SK-N-MC (cell line): ENCODE data around the gene FUT9.
A peak's percentile ranks its signal among the peaks of the same experiment; 100 is the strongest.

Experiments
- DNase-seq: peaks from one replicate; pipeline ENCODE4 v3.0.0-alpha.2; 2011; ENCODE audit warnings: low read depth, low spot score
- H3K27ac ChIP-seq: fragments of 200-600 bp; sonication (generic); 2 replicates; pipeline ENCODE4 v1.5.1; 2016; ENCODE audit warnings: mixed run types
- H3K36me3 ChIP-seq: fragments of 200-600 bp; sonication (generic); 2 replicates; pipeline ENCODE4 v1.6.1; 2017; ENCODE audit warnings: antibody characterized with exemption, low read length, mixed read lengths; ENCODE audit not compliant: insufficient read depth
- H3K4me3 ChIP-seq: fragments of 200-600 bp; sonication (generic); 2 replicates; pipeline ENCODE4 v1.5.1; 2016
- H3K9ac ChIP-seq: fragments of 200-600 bp; sonication (generic); 2 replicates; pipeline ENCODE4 v1.8.0; 2017; ENCODE audit warnings: mixed run types, mixed read lengths; ENCODE audit not compliant: insufficient read length
- H3K9me3 ChIP-seq: fragments of 200-600 bp; sonication (generic); 2 replicates; pipeline ENCODE4 v1.6.1; 2017; ENCODE audit warnings: low read depth, mild to moderate bottlenecking, antibody characterized with exemption, low read length, moderate library complexity, mixed read lengths
- EZH2 ChIP-seq: fragments of 200-600 bp; sonication (generic); IDR thresholded peaks from one replicate; pipeline ENCODE4 v1.6.1; 2017; ENCODE audit warnings: antibody characterized with exemption
- FOXP2 ChIP-seq: optimal IDR thresholded peaks from 2 replicates; pipeline ENCODE3; 2011; ENCODE audit warnings: mild to moderate bottlenecking, moderate library complexity; ENCODE audit not compliant: insufficient read depth; ENCODE audit errors: extremely low read length, control extremely low read depth
- POLR2AphosphoS5 ChIP-seq: IDR thresholded peaks from 2 replicates; pipeline ENCODE4 v1.6.1; 2012; ENCODE audit warnings: mild to moderate bottlenecking, low read depth, low read length, borderline replicate concordance

FUT9 gene

DNA sequence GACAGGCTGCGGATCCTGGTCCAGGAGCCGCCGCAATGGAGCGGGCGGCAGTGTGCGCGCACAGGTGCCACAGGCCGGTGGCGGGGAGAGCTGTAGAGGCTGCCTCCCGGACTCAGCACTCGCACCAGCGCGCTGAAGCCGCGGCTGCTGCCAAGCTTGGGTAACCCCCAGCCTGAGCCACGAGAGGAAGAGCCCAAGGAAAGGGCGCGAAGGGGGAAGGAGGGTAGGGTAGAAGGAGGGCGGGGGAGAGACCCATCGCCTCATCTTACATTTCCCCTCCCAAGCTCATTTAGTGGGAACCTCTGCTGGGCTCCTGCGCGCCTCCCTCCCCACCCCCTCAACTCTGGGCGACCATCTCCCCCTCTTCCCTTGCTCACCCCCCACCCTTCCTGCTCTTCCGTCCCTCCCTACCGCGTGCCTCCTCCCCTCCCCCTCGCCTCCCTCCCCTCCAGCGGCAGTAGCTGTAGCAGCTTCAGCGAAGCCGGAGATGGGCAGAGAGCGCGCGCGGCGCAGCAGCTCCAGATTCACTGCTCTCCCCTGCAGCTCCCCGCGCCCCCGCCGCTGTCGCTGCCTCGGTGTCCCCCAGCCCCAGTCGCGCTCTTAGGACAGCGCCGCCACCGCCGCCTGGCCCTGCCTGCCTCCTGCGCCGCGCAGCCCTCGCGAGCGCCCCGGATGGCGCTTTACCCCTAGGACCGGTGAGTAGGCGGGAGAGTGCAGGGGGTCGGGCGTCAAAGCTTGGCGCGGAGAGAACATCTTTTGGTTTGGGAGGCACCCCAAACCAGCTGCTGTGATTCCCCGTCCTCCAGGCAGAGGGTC lies at the start of gene FUT9:
TSS of gene FUT9 (plus strand) at position 457 of the 816 bp plus-strand sequence. CDS start 187,182 bp downstream, outside the sequence.
- no peak for DNase-seq
- Histone ChIP-seq H3K27ac (peak within 1 kb of the TSS; percentile 38; the same call in 1 of the 2 replicates), H3K9me3 (no peaks in the 10 kb centered on the region), H3K4me3 (peak within 1 kb of the TSS; percentile 83), H3K9ac (peak within 1 kb of the TSS; percentile 60), H3K36me3 (no peaks in the 10 kb centered on the region)
- TF ChIP-seq POLR2AphosphoS5: no peak
- TF ChIP-seq EZH2: no peak
- TF ChIP-seq FOXP2: no peak

DNA sequence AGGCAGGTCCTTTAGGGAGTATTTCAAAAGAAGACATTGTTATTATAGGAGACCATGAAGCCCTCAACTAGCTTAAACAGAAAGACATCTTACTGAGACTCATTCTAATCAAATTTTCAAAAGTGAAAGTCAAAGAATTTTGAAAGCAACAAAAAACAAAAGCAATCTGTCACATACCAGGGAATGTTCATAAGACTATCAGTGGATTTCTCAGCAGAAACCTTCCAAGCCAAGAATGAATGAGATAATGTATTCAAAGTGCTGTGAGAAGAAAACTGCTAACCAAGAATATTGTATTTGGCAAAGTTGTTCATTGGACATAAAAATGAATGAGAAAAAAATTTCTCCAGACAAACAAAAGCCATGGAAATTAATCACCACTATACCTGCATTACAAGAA lies 48.2 kb upstream of the FUT9 start:
- TF ChIP-seq EZH2 (no peak), POLR2AphosphoS5 (no peak)
- DNase-seq: no peak
- H3K27ac ChIP-seq: no peak overlapping the region
- H3K4me3 ChIP-seq: no peak overlapping the region
- no peak overlapping the region for H3K9ac ChIP-seq
- H3K36me3 ChIP-seq: no peaks in the 10 kb centered on the region
- peaks cover 4% of the 10 kb centered on the region; the same call in 1 of the 2 replicates for H3K9me3 ChIP-seq

DNA sequence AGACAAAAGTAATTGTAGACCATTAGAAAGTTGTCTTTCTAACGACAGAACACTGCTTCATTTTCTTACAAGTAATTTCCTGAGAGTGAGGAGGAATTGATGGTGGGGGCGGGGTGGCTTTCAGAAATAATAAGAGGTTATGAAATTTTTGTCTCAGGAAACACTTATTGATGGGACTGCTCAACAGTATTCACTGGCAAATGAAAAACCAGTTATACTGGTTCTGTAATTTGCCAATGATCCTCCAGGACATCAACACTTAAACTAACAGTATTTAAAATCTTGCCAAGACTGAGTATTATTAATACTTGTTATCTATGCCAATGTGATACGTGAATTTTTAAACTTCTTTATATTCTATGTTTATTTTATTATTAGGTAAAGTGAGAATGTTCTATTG lies 41.8 kb upstream of the FUT9 start:
- Histone ChIP-seq H3K27ac (no peak overlapping the region), H3K4me3 (no peak overlapping the region), H3K9ac (no peak overlapping the region), H3K9me3 (peaks cover 4% of the 10 kb centered on the region; the same call in 1 of the 2 replicates), H3K36me3 (no peaks in the 10 kb centered on the region)
- no peak for DNase-seq
- TF ChIP-seq EZH2 (no peak), POLR2AphosphoS5 (no peak), FOXP2 (no peak)

DNA sequence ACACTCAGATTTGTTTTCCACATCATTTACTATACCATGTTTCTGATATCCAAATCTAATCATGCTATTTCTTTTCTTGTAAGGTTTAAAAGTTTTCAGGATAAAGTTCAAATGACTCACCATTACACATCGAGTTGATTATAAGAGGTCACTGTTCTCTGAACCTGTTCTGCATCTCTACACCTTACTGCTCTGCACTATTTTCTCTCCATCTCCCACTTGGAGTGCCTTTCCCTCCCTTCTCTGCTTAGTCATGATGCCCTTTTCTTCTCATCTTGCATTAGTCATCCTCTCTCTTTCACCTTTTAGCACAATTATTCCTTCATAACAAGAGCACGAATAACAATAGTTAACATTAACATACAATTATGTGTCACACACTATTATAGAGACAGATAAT lies 37.5 kb upstream of the FUT9 start:
- Histone ChIP-seq H3K9me3 (no peaks in the 10 kb centered on the region), H3K36me3 (no peaks in the 10 kb centered on the region), H3K9ac (no peak overlapping the region), H3K27ac (no peak overlapping the region), H3K4me3 (no peak overlapping the region)
- TF ChIP-seq POLR2AphosphoS5 (no peak), EZH2 (no peak), FOXP2 (no peak)
- DNase-seq: no peak

DNA sequence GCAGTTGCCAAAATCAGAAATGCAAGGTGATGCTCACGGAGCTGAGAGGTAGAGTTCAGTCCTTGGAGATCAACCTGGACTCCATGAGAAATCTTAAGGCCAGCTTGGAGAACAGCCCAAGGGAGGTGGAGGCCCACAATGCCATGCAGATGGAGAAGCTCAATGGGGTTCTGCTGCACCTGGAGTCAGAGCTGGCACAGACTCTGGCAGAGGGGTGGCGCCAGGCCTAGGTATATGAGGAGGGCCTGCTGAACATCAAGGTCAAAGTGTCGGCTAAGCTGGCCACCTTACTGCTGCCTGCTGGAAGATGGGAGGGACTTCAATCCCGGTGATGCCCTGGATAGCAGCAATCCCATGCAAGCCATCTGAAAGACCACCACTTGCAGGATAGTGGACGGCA lies 23.9 kb upstream of the FUT9 start:
- H3K9me3 ChIP-seq: no peaks in the 10 kb centered on the region
- no peaks in the 10 kb centered on the region for H3K36me3 ChIP-seq
- H3K9ac ChIP-seq: no peak overlapping the region
- H3K27ac ChIP-seq: no peak overlapping the region
- no peak for DNase-seq
- TF ChIP-seq POLR2AphosphoS5: no peak
- no peak overlapping the region for H3K4me3 ChIP-seq

DNA sequence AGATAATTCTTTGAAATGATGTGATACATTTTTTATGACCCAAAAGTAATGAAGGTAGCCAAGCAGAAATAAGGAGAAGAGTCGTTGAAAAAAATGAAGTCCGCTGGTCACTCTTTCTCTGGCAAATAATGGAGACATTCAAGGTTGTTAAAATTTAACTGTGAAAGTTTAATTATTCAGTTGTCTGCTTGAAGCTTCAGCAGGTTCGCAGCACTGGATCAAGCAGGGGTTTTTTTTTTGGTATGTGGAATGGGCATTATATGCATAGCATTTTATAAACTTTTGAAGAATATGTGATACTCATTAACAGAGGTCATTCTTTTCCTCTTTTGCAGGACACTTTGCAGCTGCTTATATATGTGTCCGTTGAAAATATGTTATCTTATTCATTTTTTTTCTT lies 21.6 kb upstream of the FUT9 start:
- no peaks in the 10 kb centered on the region for H3K36me3 ChIP-seq
- DNase-seq: no peak
- H3K9ac ChIP-seq: no peak overlapping the region
- H3K4me3 ChIP-seq: no peak overlapping the region
- H3K27ac ChIP-seq: no peak overlapping the region
- TF ChIP-seq FOXP2: no peak
- TF ChIP-seq EZH2: no peak
- TF ChIP-seq POLR2AphosphoS5: no peak
- H3K9me3 ChIP-seq: no peaks in the 10 kb centered on the region

DNA sequence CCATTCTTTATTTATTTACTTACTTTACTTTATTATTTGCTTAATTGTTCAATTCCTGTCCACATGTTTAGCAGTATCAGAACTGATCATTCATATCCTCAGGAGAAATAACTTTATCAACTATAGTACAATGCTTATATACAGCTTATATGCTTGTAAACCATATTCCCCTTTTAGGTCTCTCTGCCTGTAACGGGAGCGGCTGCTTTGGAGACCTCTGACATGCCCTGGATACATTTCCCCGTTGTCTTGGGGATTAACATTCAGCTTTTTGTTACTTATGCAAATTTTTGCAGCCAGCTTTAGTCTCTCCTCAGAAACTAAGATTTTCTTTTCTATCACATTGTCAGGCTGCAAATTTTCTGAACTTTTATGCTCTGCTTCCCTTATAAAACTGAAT lies 17.6 kb upstream of the FUT9 start:
- H3K36me3 ChIP-seq: no peaks in the 10 kb centered on the region
- no peak for DNase-seq
- TF ChIP-seq FOXP2 (no peak), EZH2 (no peak), POLR2AphosphoS5 (no peak)
- no peak overlapping the region for H3K4me3 ChIP-seq
- H3K9ac ChIP-seq: no peak overlapping the region
- H3K9me3 ChIP-seq: no peaks in the 10 kb centered on the region
- no peak overlapping the region for H3K27ac ChIP-seq

DNA sequence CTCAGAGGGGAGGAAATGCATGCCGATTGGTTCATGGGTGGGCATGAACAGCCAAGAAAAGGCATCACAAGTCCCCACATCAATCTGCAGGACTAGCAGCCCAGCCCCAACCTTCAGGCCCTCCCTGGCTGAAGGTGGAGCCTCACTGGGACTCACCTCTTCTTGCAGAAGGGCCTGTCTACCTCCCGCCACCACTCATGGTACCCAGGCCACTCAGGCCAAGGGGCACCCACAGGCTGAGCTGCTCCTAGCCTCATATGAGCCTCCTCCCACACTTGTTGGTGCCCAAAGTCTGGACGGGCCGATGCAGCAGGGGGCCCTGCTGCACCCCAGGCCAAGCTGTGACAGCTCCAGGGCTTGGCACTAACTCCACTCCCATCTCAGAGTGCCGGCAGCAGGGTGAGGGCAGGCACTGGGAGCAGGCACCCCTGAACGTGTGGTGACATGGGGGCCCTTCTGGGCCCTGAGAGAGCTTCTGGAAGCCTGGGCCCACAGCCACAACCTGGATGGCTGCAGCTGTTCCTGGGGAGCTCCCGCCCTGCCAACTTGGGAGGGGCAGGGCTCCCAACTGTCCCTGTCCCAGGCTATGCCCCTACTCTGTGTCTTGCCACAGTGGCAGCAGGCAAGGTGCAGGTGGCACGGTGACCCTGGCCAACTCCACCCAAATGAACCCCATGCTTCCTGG lies 13.7 kb upstream of the FUT9 start:
- Histone ChIP-seq H3K9me3 (no peaks in the 10 kb centered on the region), H3K9ac (no peak overlapping the region), H3K36me3 (no peaks in the 10 kb centered on the region), H3K4me3 (no peak overlapping the region), H3K27ac (no peak overlapping the region)
- DNase-seq: no peak
- no peak for TF ChIP-seq POLR2AphosphoS5
- no peak for TF ChIP-seq FOXP2
- no peak for TF ChIP-seq EZH2
